H1 (cell line): Measurements from ENCODE around the gene NLRX1. TPM values are rescaled to one million over a fixed set of nuclear protein-coding genes. Genes with fewer than 3 reads are reported as not detected.
A peak's percentile ranks its signal among the peaks of the same experiment; 100 is the strongest.

Experiments used
- CBX8 ChIP-seq: fragments of 300-800, 300-1000 bp; sonication (generic); IDR thresholded peaks from 2 replicates; pipeline ENCODE4 v1.7.1; 2016; ENCODE audit warnings: low read depth, low read length, borderline replicate concordance
- EZH2 ChIP-seq: fragments of 200-600 bp; sonication (generic); IDR thresholded peaks from 2 replicates; pipeline ENCODE4 v1.7.1; 2012; ENCODE audit warnings: low read depth, mild to moderate bottlenecking, moderate library complexity, low read length, inconsistent platforms; ENCODE audit not compliant: severe bottlenecking
- GABPA ChIP-seq: IDR thresholded peaks from 2 replicates; pipeline ENCODE4 v1.6.1; 2011; ENCODE audit warnings: mild to moderate bottlenecking, low read length, moderate library complexity, borderline replicate concordance; ENCODE audit not compliant: insufficient read depth
- JUN ChIP-seq: IDR thresholded peaks from 2 replicates; pipeline ENCODE4 v1.6.1; 2011; ENCODE audit warnings: low read depth, mild to moderate bottlenecking, improper control_type of control experiment, low read length
- RBBP5 ChIP-seq: IDR thresholded peaks from 2 replicates; pipeline ENCODE4 v1.7.1; 2012; ENCODE audit warnings: low read depth, mild to moderate bottlenecking, inconsistent platforms, low read length, moderate library complexity, borderline replicate concordance
- TAF1 ChIP-seq: IDR thresholded peaks from 2 replicates; pipeline ENCODE4 v1.6.1; 2011; ENCODE audit warnings: mild to moderate bottlenecking, low read depth, low read length
- polyA plus RNA-seq, 7 experiments: library from polyadenylated mRNA; depleted of rRNA in 3 of 7; stranded (reverse) in 5 of 7; unstranded in 2 of 7; fragments of >200 nt in 5 of 7; fragments of 200-250 nt in 2 of 7; gene quantifications; 1 replicate in 5 of 7; 2 replicates in 1 of 7; 4 replicates in 1 of 7; pipeline versions ENCODE4 v1.2.1 to v1.2.3, GENCODE V29; 2011 to 2013; ENCODE audit warnings: missing spikeins in 2 of 7, mixed read lengths in 2 of 7
- total RNA-seq: library from RNA; stranded (reverse); fragmentation: NEBNext Ultra II Directional; extraction: Animal tissue kit (Norgen Biotek cat#: 25700); gene quantifications from 2 replicates; pipeline ENCODE4 v1.2.1, GENCODE V29; 2021

NLRX1 gene
- total and polyA plus RNA-seq, 2 of the 8 experiments (the other 6 are each of a cell fraction or from before 2014, with no cell fraction given): 13.2 to 18.6 TPM

DNA sequence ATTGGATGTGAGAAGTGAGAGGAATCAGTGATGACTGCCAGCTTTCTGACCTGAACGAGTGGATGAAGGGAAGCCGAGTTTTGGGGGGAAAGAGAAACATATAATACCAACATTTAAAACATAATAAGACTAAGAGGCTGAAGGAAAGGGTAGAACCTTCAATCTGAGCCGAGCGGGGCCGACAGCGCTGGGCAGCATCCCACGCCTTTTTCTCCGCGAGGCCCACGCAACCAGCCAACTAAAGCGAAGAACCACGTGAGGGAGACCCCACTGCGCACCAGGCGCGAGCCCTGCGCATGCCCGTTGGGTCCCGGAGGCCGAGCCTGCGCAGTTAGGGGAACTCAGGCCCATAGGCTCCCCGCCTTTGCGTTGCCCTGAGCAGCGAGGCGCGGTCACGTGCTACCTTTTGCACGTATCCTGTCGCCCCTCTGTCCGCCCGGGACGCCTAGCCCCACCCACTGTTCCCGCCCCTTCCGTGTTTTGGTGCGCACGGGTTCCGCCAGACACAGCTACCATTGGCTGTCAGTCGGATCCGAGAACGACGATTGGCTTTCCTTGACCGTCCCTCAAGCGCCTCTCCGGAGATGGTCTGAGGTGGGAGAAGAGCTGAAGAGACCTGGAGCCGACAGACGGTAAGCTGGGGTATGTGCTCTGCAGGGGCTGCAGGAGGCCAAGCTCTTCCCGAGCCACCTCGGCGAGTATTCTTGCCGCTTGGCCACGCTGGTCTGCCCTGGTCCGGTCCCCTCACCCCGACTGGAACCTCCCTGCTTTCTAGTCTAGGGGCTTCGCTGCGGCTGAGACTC is 47.3 kb upstream of the NLRX1 start, which contains the start of gene HINFP (continued):
- TF ChIP-seq GABPA: no peak
- TF ChIP-seq CBX8: no peak
- no peak for TF ChIP-seq RBBP5
- TF ChIP-seq TAF1: peak; percentile 83
- no peak for TF ChIP-seq JUN
- no peak for TF ChIP-seq EZH2
